Spleen (tissue), 13 donors: ENCODE results near the gene PRMT9. TPM values are rescaled to one million over a fixed set of nuclear protein-coding genes. Genes with fewer than 3 reads are reported as not detected.

Experiments
- DNase-seq: peaks from one replicate; pipeline ENCODE4 v3.0.0-alpha.2; 2020
- H3K27ac ChIP-seq, 8 donors: fragments of 200-600 bp; sonication (generic) in 7 of 8; 1 replicate in 4 of 8; 2 replicates in 4 of 8; pipeline versions ENCODE4 v1.5.0 to v1.8.0; 2016 to 2021; ENCODE audit warnings: inconsistent platforms in 4 of 8, mild to moderate bottlenecking in 4 of 8, moderate library complexity in 1 of 8
- H3K27me3 ChIP-seq, 7 donors: fragments of 200-600 bp; sonication (generic) in 6 of 7; replicated peaks in 1 of 7; 1 replicate in 4 of 7; 2 replicates in 3 of 7; pipeline versions ENCODE4 v1.5.0 to v1.8.0; 2016 to 2021; ENCODE audit warnings: inconsistent platforms in 3 of 7, mild to moderate bottlenecking in 1 of 7
- H3K36me3 ChIP-seq, 6 donors: fragments of 200-600 bp; sonication (generic) in 5 of 6; 1 replicate in 4 of 6; 2 replicates in 2 of 6; pipeline versions ENCODE4 v1.5.0 to v1.8.0; 2016 to 2021; ENCODE audit warnings: inconsistent platforms in 2 of 6
- H3K4me1 ChIP-seq, 6 donors: fragments of 200-600 bp; sonication (generic) in 5 of 6; 1 replicate in 3 of 6; 2 replicates in 3 of 6; pipeline versions ENCODE4 v1.5.0 to v1.8.0; 2016 to 2021; ENCODE audit warnings: inconsistent platforms in 3 of 6
- H3K4me3 ChIP-seq, 8 donors: fragments of 200-600 bp; sonication (generic) in 7 of 8; 1 replicate in 4 of 8; 2 replicates in 4 of 8; pipeline versions ENCODE4 v1.5.0 to v1.8.0; 2016 to 2021; ENCODE audit warnings: inconsistent platforms in 4 of 8, mild to moderate bottlenecking in 4 of 8, moderate library complexity in 2 of 8
- H3K9me3 ChIP-seq, 8 donors: fragments of 200-600 bp; sonication (generic) in 7 of 8; 1 replicate in 4 of 8; 2 replicates in 4 of 8; pipeline versions ENCODE4 v1.5.0 to v1.8.0; 2016 to 2021; ENCODE audit warnings: inconsistent platforms in 4 of 8
- CTCF ChIP-seq, 11 experiments: fragments of 200-600 bp in 7 of 11; fragments of 450-650 bp in 4 of 11; sonication (generic) in 4 of 11; IDR thresholded peaks in 8 of 11; conservative IDR thresholded peaks in 3 of 11; 1 replicate in 7 of 11; 2 replicates in 4 of 11; pipeline versions ENCODE4 v1.4.0 to v1.8.0; 2016 to 2021; ENCODE audit warnings: antibody characterized with exemption in 11 of 11, inconsistent platforms in 4 of 11, mild to moderate bottlenecking in 1 of 11
- POLR2A ChIP-seq, 3 donors: fragments of 450-650 bp; IDR thresholded peaks; one replicate each; pipeline ENCODE4 v1.5.1; 2017; ENCODE audit warnings: antibody characterized with exemption in 3 of 3, mild to moderate bottlenecking in 1 of 3
- POLR2AphosphoS5 ChIP-seq, 3 donors: sonication (generic); formaldehyde crosslinking; IDR thresholded peaks; one replicate each; pipeline ENCODE4 v1.5.1; 2017; ENCODE audit warnings: antibody characterized with exemption in 3 of 3
- WGBS, 5 donors: extraction: QIAGEN DNeasy Blood & Tissue Kit in 3 of 5; methylation state at CpG; one replicate each; pipeline versions ENCODE4 v1.1.5 to v1.1.7; 2013 to 2018; 5-methylcytosine and 5-hydroxymethylcytosine counted together
- intact Hi-C: fragments of 100-400 bp; cut with DNase I; formaldehyde crosslinking; loops from one replicate; pipeline ENCODE4 v1.15.0; 2023; ENCODE audit warnings: low total_unique reads
- long read RNA-seq, 2 donors: transcript quantifications; one replicate each; lab custom pipeline, GENCODE V29; 2026
- polyA plus RNA-seq, 3 donors: library from polyadenylated mRNA; stranded (reverse); fragments of 200-250 nt; gene quantifications; one replicate each; pipeline ENCODE4 v1.2.1, GENCODE V29; 2013
- total RNA-seq, 7 donors: library from RNA; depleted of rRNA in 3 of 7; stranded (reverse); fragments of >200 nt in 3 of 7; fragmentation: NEBNext Ultra II Directional in 4 of 7; extraction: Animal tissue kit (Norgen Biotek cat#: 25700) in 4 of 7; gene quantifications; one replicate each; pipeline versions ENCODE4 v1.1.0 to v1.2.1, GENCODE V29; 2016 to 2021
- donor health status: healthy with polysubstance abuse.
- donor health status: DM: no; HTN: no; CAD: no; lungs with moderate emphysema.
- donor health status: DM: no; HTN: no; CAD: no.
- donor health status: Bipolar disorder and iron deficiency.
- donor health status: healthy.
- donor health status: DM: no; HTN: no; CAD: no.
- donor health status: DM: yes; HTN: yes; CAD: no.

Gene PRMT9
- 10 to 100 TPM in 1 of 7 donors, 1 to 10 TPM in 6; 7.2 to 11.2 (median 9.6) TPM for total RNA-seq
- 1 to 10 TPM; 2.9 to 3.8 (median 3.1) TPM for polyA plus RNA-seq
- long read RNA-seq, donor 1, partial matches to known transcripts: 9 of 10 reads
- long read RNA-seq, donor 1, other reads (novel, unspliced or antisense): 0 of 10 reads
- long read RNA-seq, donor 2, partial matches to known transcripts: 0 of 2 reads
- long read RNA-seq, donor 2, other reads (novel, unspliced or antisense): 0 of 2 reads

- TF ChIP-seq CTCF (IDR thresholded peaks at IDR 0.05 in 8 of 11, conservative IDR thresholded peaks at IDR 0.05 in 3 of 11) (peak in 1 of 11 experiments; percentile 13), POLR2AphosphoS5 (IDR thresholded peaks at IDR 0.05) (peak; percentile 98 to 99 (median 98)), POLR2A (IDR thresholded peaks at IDR 0.05) (peak in 2 of 3 donors; percentile 32 to 64)
- 0 to 1% (median 1%) methylated on average over 41 to 69 of the region's 69 CpGs for WGBS, 5 donors
- peaks cover 0 to 20% (median 7%) of the 10 kb centered on the region in 6 donors for H3K36me3 ChIP-seq
- H3K27me3 ChIP-seq: no peaks in the 10 kb centered on the region
- H3K4me1 ChIP-seq: peaks cover 11 to 37% (median 21%) of the 10 kb centered on the region in 6 donors
- peak within 1 kb of the TSS; percentile 86 to 94 (median 91) for H3K27ac ChIP-seq
- DNase-seq: peak; percentile 97
- H3K4me3 ChIP-seq: peak within 1 kb of the TSS; percentile 55 to 77 (median 67)
- intact Hi-C loops: loop anchor here (5.0 kb wide), 1 partner anchor 67 kb away; the partner anchor contains the start of gene TMEM184C
- H3K9me3 ChIP-seq: no peaks in the 10 kb centered on the region
These were observed at the start of gene PRMT9 for GRCh38 chr4:147683717-147684700. Gene PRMT9 (minus strand): TSS chr4:147684163. CDS start chr4:147683987, 176 bp downstream.

DNA sequence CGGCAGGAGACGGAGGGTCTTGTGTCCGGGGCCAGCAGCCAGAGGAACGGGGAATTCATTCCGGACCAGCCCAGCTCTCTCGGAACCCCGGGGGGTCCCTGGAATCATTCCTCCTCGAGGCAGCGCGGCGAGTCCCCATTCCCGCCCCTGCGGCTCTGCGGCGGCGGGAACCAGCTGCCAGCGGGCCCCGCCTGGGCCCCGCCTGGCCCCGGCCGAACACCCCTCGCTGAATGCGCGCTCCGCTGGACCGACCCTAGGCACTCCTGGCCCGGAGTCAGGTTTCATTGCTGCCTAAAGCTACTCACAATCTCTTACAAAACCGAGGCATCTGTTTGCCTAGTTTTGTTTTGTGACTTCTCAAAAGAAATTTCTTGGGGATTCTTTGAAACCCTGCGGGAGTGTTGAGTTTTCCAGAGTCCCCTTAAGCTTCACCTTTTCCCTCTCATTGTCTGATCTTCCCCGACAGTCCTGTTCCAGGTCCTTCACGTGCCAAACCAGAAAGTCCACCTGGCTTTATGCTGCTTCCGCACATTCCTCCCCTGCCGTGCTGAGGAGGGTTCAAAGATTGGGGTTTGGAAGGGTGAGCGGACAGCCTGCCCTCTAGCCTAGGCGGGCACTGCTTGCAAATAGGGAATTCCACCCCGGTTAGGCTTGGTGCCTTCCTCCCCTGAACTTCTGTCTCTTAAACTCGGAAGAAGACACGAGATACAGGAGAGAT lies 48.7 kb upstream of the PRMT9 start:
- H3K27me3 ChIP-seq: peaks cover 0 to 34% (median 7%) of the 10 kb centered on the region in 7 donors
- peak overlapping the region; percentile 66 to 89 (median 77) for H3K4me3 ChIP-seq
- H3K27ac ChIP-seq: peak overlapping the region; percentile 24 to 86 (median 83)
- WGBS, 5 donors: 2 to 4% (median 2%) methylated on average over 22 to 38 of the region's 38 CpGs
- no peak for DNase-seq
- peaks cover 6 to 36% (median 28%) of the 10 kb centered on the region in 6 donors for H3K4me1 ChIP-seq
- intact Hi-C loops: no loop called here
- TF ChIP-seq POLR2AphosphoS5 (IDR thresholded peaks at IDR 0.05) (no peak), POLR2A (IDR thresholded peaks at IDR 0.05) (no peak), CTCF (IDR thresholded peaks at IDR 0.05 in 8 of 11, conservative IDR thresholded peaks at IDR 0.05 in 3 of 11) (no peak)
- no peaks in the 10 kb centered on the region for H3K36me3 ChIP-seq
- no peaks in the 10 kb centered on the region for H3K9me3 ChIP-seq

- Histone ChIP-seq H3K4me1 (peaks cover 6 to 36% (median 28%) of the 10 kb centered on the region in 6 donors), H3K27ac (peak within 1 kb of the TSS; percentile 24 to 86 (median 83)), H3K9me3 (no peaks in the 10 kb centered on the region), H3K27me3 (peaks cover 0 to 29% (median 7%) of the 10 kb centered on the region in 7 donors), H3K4me3 (peak within 1 kb of the TSS; percentile 66 to 89 (median 77)), H3K36me3 (no peaks in the 10 kb centered on the region)
- WGBS, 5 donors: 0 to 1% (median 1%) methylated on average over 57 to 106 of the region's 106 CpGs
- intact Hi-C loops: no loop called here
- TF ChIP-seq POLR2A (IDR thresholded peaks at IDR 0.05): no peak
- peak; percentile 3 to 67 (median 66) for TF ChIP-seq POLR2AphosphoS5 (IDR thresholded peaks at IDR 0.05)
- TF ChIP-seq CTCF (IDR thresholded peaks at IDR 0.05 in 8 of 11, conservative IDR thresholded peaks at IDR 0.05 in 3 of 11): no peak
- peak; percentile 90 for DNase-seq
These were observed 47.9 kb upstream of the PRMT9 start, which contains the start of gene ARHGAP10 for GRCh38 chr4:147731580-147732517. Gene ARHGAP10 (plus strand): TSS chr4:147732088. CDS start chr4:147732302, 214 bp downstream.
